Right atrium auricular region (tissue), 2 donors: Measurements from ENCODE around the gene PPP3CA. TPM values are rescaled to one million over a fixed set of nuclear protein-coding genes. Genes with fewer than 3 reads are reported as not detected.

ENCODE experiments used
- DNase-seq: peaks from one replicate; pipeline ENCODE4 v3.0.0-alpha.2; 2019; ENCODE audit warnings: low spot score
- H3K27ac ChIP-seq, 2 donors: fragments of 200-600 bp; sonication (generic); 1 replicate in 1 of 2; 2 replicates in 1 of 2; pipeline ENCODE4 v1.5.1; 2016 to 2019
- H3K27me3 ChIP-seq, 2 donors: fragments of 200-600 bp; sonication (generic); one replicate each; pipeline versions ENCODE4 v1.5.1 to v1.6.0; 2017 to 2019
- H3K36me3 ChIP-seq: fragments of 200-600 bp; sonication (generic); one replicate; pipeline ENCODE4 v1.5.1; 2016
- H3K4me1 ChIP-seq, 2 donors: fragments of 200-600 bp; sonication (generic); one replicate each; pipeline versions ENCODE4 v1.5.1 to v1.6.0; 2017 to 2019
- H3K4me3 ChIP-seq, 2 donors: fragments of 200-600 bp; sonication (generic); 1 replicate in 1 of 2; 2 replicates in 1 of 2; pipeline ENCODE4 v1.5.1; 2017 to 2019; ENCODE audit warnings: mild to moderate bottlenecking in 1 of 2, moderate library complexity in 1 of 2
- H3K9me3 ChIP-seq, 2 donors: fragments of 200-600 bp; sonication (generic); one replicate each; pipeline ENCODE4 v1.5.1; 2019
- total RNA-seq, 2 donors: library from RNA; depleted of rRNA; stranded (reverse); fragments of >200 nt; gene quantifications; one replicate each; pipeline ENCODE4 v1.1.0, GENCODE V29; 2016
- TF ChIP-seq, protein P1 (sequence below), 2 donors: fragments of 200-600 bp; sonication (generic); IDR thresholded peaks; one replicate each; pipeline ENCODE4 v1.5.1; 2019; ENCODE audit warnings: antibody characterized with exemption in 2 of 2

The PPP3CA gene
- total RNA-seq, 2 donors from 2014 or later, result 11.2 to 15.7 TPM

DNA sequence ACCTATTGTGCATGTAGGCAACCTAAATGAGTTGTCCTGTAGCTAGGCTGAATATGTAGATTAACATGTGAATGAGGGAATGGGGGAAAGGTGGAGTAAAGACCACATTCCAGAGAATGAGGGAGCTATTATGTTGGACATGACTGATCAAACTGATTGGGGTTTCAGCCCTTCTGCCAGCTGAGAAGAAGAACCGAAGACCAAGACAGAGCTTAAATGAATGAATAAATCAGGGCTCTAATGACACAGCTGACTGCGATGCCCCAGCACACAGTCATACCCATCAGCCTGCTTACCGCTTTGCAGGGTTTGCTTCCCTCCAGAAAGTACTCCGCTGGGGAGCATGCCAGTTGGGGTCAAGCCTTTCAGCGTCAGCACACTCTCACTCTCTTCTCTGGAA lies 315.4 kb downstream of the PPP3CA start:
- H3K27ac ChIP-seq, result no peak overlapping the region
- no peaks in the 10 kb centered on the region for H3K36me3 ChIP-seq
- no peaks in the 10 kb centered on the region for H3K27me3 ChIP-seq
- no peak for DNase-seq
- H3K4me3 ChIP-seq, result no peak overlapping the region
- no peaks in the 10 kb centered on the region for H3K4me1 ChIP-seq
- TF ChIP-seq, protein P1, sequence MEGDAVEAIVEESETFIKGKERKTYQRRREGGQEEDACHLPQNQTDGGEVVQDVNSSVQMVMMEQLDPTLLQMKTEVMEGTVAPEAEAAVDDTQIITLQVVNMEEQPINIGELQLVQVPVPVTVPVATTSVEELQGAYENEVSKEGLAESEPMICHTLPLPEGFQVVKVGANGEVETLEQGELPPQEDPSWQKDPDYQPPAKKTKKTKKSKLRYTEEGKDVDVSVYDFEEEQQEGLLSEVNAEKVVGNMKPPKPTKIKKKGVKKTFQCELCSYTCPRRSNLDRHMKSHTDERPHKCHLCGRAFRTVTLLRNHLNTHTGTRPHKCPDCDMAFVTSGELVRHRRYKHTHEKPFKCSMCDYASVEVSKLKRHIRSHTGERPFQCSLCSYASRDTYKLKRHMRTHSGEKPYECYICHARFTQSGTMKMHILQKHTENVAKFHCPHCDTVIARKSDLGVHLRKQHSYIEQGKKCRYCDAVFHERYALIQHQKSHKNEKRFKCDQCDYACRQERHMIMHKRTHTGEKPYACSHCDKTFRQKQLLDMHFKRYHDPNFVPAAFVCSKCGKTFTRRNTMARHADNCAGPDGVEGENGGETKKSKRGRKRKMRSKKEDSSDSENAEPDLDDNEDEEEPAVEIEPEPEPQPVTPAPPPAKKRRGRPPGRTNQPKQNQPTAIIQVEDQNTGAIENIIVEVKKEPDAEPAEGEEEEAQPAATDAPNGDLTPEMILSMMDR (IDR thresholded peaks at IDR 0.05), result no peak
- no peaks in the 10 kb centered on the region for H3K9me3 ChIP-seq

DNA sequence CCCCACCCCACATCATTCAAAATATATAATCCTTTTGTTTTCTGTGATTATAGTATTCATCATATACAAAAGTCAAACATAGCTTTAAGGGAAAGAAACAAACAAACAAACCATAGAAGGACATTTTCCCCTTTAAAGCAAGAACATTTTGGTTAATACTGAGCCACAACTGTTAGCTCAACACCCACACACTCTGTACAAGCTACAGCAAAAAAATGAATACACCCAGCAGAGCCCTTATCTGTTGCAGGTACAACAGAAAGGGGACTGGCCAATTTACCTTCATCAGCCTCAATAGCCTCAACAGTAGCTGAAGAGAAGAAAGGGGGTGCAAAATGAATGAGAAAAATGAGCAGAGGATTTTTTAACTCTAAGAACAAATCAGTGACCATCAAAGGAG lies 318.4 kb downstream of the PPP3CA start:
- H3K27me3 ChIP-seq, result no peaks in the 10 kb centered on the region
- no peak for DNase-seq

DNA sequence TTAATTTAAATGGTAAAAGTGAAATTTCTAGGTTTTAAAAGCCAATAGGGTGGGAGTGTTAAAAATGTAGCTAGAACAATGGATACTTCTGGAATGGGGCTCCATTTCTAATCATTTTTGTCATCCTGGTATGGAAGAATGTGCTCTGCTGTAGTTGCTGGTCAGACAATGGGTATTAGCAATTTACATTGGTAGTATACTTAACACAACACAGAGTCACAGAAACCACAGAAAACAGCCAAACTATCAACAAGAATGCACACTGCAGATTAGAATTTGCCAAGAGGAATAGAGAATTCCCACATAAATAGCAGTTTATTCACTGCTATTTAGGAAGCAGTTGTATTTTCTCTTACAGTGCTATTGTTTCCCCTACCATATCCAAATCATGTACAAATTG lies 319.6 kb downstream of the PPP3CA start:
- TF ChIP-seq, protein P1 (IDR thresholded peaks at IDR 0.05), result no peak
- no peak for DNase-seq
- H3K27ac ChIP-seq, result no peak overlapping the region

More for the DNA sequence above, 318.4 kb downstream of the PPP3CA start:
- no peaks in the 10 kb centered on the region for H3K9me3 ChIP-seq
- H3K4me3 ChIP-seq, result no peak overlapping the region
- H3K27ac ChIP-seq, result no peak overlapping the region
- no peaks in the 10 kb centered on the region for H3K36me3 ChIP-seq
- TF ChIP-seq, protein P1 (IDR thresholded peaks at IDR 0.05), result no peak
- no peaks in the 10 kb centered on the region for H3K4me1 ChIP-seq

GRCh38 chr4:101025755-101026154 lies 321.6 kb downstream of the PPP3CA start:
- no peaks in the 10 kb centered on the region for H3K9me3 ChIP-seq
- peaks cover 0 to 3% of the 10 kb centered on the region in 2 donors for H3K4me1 ChIP-seq
- no peak for DNase-seq
- no peaks in the 10 kb centered on the region for H3K36me3 ChIP-seq
- TF ChIP-seq, protein P1 (IDR thresholded peaks at IDR 0.05), result no peak
- no peak overlapping the region for H3K4me3 ChIP-seq
- no peak overlapping the region for H3K27ac ChIP-seq
- no peaks in the 10 kb centered on the region for H3K27me3 ChIP-seq

More for the DNA sequence above, 319.6 kb downstream of the PPP3CA start:
- Histone ChIP-seq H3K9me3 (no peaks in the 10 kb centered on the region), H3K4me3 (no peak overlapping the region), H3K4me1 (no peaks in the 10 kb centered on the region), H3K36me3 (no peaks in the 10 kb centered on the region), H3K27me3 (no peaks in the 10 kb centered on the region)

DNA sequence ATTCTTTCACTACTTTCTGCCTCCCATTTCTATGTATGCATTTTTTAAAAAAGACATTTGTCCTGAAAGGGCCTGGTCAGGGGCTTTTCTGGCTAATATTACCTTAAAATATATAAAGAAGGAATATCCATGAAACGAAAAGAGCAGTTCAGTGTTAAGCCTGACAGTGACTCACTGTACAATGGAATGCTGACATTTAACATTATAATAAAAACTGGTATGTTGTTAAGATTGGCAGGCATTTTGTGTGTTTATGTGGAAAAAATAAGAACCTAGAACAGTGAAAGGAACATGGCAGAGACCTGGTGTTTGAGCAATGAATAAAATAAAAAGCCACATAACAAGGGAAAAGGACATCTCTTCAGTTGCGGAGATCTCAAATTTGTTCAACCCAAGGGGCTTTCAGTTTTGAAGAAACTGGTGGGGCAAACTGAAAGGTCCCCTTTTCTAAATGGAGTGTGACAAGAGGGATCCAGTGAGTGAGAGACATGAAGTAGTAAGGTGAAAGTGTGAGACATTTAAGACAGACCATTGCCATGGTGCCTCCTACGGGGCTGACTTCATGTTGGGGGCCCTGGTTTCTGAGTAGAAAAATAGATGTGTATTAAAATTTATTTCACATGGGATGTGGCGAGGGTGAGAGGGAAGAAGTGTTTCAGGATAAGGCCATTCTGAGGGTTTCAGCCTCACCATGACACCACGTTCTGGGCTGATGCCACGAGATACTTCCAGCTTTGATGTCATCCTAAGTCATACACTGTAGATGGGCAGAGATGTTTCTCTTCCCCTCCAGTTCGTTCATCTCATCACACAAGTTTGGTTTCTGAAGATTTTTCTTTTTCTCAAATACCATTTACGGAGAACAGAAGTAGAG lies 324.9 kb downstream of the PPP3CA start:
- Histone ChIP-seq H3K27me3 (no peaks in the 10 kb centered on the region), H3K4me3 (no peak overlapping the region), H3K9me3 (no peaks in the 10 kb centered on the region), H3K27ac (no peak overlapping the region), H3K4me1 (peaks cover 0 to 4% of the 10 kb centered on the region in 2 donors), H3K36me3 (no peaks in the 10 kb centered on the region)
- TF ChIP-seq, protein P1 (IDR thresholded peaks at IDR 0.05), result no peak
- no peak for DNase-seq
